ENCODE results near the gene AHSP.

The AHSP gene

DNA sequence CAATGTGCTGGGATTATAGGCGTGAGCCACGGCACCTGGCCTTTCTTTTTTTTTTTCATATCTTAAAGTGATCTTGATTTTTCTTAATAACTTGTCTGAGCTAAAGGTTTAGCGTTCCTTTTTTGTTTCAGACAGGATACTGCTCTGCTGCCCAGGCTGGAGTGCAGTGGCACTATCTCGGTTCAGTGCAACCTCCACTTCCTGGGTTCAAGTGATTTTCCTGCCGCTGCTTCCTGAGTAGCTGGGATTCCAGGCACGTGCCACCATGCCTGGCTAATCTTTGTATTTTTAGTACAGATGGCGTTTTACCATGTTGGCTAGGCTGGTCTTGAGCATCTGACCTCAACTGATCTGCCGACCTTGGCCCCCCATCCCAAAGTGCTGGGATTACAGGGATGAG, 23.5 kb upstream of the AHSP start:
- CTCF ChIA-PET = no interaction called here

DNA sequence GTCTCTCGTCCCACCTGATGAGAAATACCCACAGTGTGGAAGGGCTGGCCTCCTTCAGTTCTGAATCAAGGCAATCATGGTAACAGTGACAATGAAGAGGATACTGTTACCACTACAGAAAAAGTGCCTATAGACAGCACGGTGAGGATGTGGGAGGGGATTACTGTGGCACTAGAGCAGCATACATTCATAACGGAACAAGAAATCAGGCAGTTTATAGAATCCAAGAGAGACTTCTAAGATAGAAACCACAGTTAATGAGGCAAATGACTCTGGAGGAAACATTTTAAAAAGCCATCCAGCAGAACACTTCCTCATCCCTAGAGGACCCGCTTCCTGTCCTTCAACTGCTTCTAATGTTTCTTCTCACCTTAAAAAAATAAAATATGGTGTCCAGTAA, 22.2 kb upstream of the AHSP start:
- ChIA-PET POLR2A (no interaction called here), CTCF (no interaction called here)
- no peak for DNase-seq (ENCODE audit: extremely low spot score)
- TF ChIP-seq FOXM1 (IDR thresholded peaks at IDR 0.05; ENCODE audit: borderline replicate concordance) = no peak
- no peak for TF ChIP-seq FOXK2 (IDR thresholded peaks at IDR 0.05)
- TF ChIP-seq L3MBTL2 (conservative IDR thresholded peaks at IDR 0.05) = no peak
- TF ChIP-seq BHLHE40 (IDR thresholded peaks at IDR 0.05; ENCODE audit: borderline replicate concordance) = no peak
- TF ChIP-seq FOXA1 (IDR thresholded peaks at IDR 0.05) = no peak
- TF ChIP-seq SUZ12 (IDR thresholded peaks at IDR 0.05) = no peak
- no peak for TF ChIP-seq ARNT (IDR thresholded peaks at IDR 0.05)
- TF ChIP-seq CTBP1 (IDR thresholded peaks at IDR 0.05; ENCODE audit: borderline replicate concordance) = no peak
- no peak for TF ChIP-seq SP1 (IDR thresholded peaks at IDR 0.05)
- TF ChIP-seq TARDBP (IDR thresholded peaks at IDR 0.05) = no peak
- TF ChIP-seq HDGF (IDR thresholded peaks at IDR 0.05; ENCODE audit: borderline replicate concordance) = no peak
- no peak for TF ChIP-seq NFRKB (IDR thresholded peaks at IDR 0.05)
- no peak for TF ChIP-seq ELF4 (IDR thresholded peaks at IDR 0.05)
- TF ChIP-seq LEF1 (IDR thresholded peaks at IDR 0.05; ENCODE audit: borderline replicate concordance) = no peak
- TF ChIP-seq ZNF384 (IDR thresholded peaks at IDR 0.05) = no peak
- TF ChIP-seq, protein P1, sequence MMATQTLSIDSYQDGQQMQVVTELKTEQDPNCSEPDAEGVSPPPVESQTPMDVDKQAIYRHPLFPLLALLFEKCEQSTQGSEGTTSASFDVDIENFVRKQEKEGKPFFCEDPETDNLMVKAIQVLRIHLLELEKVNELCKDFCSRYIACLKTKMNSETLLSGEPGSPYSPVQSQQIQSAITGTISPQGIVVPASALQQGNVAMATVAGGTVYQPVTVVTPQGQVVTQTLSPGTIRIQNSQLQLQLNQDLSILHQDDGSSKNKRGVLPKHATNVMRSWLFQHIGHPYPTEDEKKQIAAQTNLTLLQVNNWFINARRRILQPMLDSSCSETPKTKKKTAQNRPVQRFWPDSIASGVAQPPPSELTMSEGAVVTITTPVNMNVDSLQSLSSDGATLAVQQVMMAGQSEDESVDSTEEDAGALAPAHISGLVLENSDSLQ (IDR thresholded peaks at IDR 0.05) = no peak

More for the DNA sequence above, 23.5 kb upstream of the AHSP start:
- TF ChIP-seq SP1 (IDR thresholded peaks at IDR 0.05) (no peak), TARDBP (IDR thresholded peaks at IDR 0.05) (no peak), NFRKB (IDR thresholded peaks at IDR 0.05) (no peak), LEF1 (IDR thresholded peaks at IDR 0.05; ENCODE audit: borderline replicate concordance) (no peak), FOXM1 (IDR thresholded peaks at IDR 0.05; ENCODE audit: borderline replicate concordance) (no peak), CTBP1 (IDR thresholded peaks at IDR 0.05; ENCODE audit: borderline replicate concordance) (no peak), ZNF384 (IDR thresholded peaks at IDR 0.05) (no peak), SUZ12 (IDR thresholded peaks at IDR 0.05) (no peak), ARNT (IDR thresholded peaks at IDR 0.05) (no peak), HDGF (IDR thresholded peaks at IDR 0.05; ENCODE audit: borderline replicate concordance) (no peak), FOXA1 (IDR thresholded peaks at IDR 0.05) (no peak), L3MBTL2 (conservative IDR thresholded peaks at IDR 0.05) (no peak), FOXK2 (IDR thresholded peaks at IDR 0.05) (no peak), BHLHE40 (IDR thresholded peaks at IDR 0.05; ENCODE audit: borderline replicate concordance) (no peak), ELF4 (IDR thresholded peaks at IDR 0.05) (no peak)
- TF ChIP-seq, protein P1 (IDR thresholded peaks at IDR 0.05) = no peak
- POLR2A ChIA-PET = no interaction called here
- no peak for DNase-seq (ENCODE audit: extremely low spot score)

DNA sequence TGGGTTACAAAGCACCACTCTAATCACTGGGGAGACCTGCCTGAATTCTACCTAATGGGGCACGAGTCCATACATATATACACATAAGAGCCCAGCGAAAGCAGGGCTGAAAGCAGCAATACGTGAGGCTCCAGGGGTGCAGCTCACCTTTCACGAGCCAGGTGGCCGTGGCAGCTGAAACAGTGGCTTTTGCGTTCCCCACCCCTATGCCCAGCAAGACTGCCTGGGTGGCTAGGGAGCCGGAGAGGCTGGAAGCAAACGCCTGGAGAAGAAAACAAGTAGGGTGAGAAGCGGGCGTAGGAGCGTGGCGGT, 20.1 kb upstream of the AHSP start:
- TF ChIP-seq, protein P1 (IDR thresholded peaks at IDR 0.05) = no peak
- no peak for TF ChIP-seq SP1 (IDR thresholded peaks at IDR 0.05)
- no peak for TF ChIP-seq L3MBTL2 (conservative IDR thresholded peaks at IDR 0.05)
- TF ChIP-seq FOXA1 (IDR thresholded peaks at IDR 0.05) = no peak
- TF ChIP-seq ARNT (IDR thresholded peaks at IDR 0.05) = no peak
- no peak for TF ChIP-seq FOXK2 (IDR thresholded peaks at IDR 0.05)
- TF ChIP-seq ELF4 (IDR thresholded peaks at IDR 0.05) = no peak
- no peak for TF ChIP-seq TARDBP (IDR thresholded peaks at IDR 0.05)
- no peak for TF ChIP-seq SUZ12 (IDR thresholded peaks at IDR 0.05)
- TF ChIP-seq NFRKB (IDR thresholded peaks at IDR 0.05) = no peak
- ChIA-PET CTCF (interaction anchor here (1.0 to 1.6 kb wide), 2 partner anchors 47 to 207 kb away, joined by 3 to 5 read pairs; no protein-coding TSS in a partner anchor), POLR2A (interaction anchor here (1.0 to 2.5 kb wide), 14 partner anchors 9 to 206 kb away, joined by 3 to 12 read pairs (median 4); partner anchors contain the start of gene ARMC5)
- no peak for DNase-seq (ENCODE audit: extremely low spot score)

DNA sequence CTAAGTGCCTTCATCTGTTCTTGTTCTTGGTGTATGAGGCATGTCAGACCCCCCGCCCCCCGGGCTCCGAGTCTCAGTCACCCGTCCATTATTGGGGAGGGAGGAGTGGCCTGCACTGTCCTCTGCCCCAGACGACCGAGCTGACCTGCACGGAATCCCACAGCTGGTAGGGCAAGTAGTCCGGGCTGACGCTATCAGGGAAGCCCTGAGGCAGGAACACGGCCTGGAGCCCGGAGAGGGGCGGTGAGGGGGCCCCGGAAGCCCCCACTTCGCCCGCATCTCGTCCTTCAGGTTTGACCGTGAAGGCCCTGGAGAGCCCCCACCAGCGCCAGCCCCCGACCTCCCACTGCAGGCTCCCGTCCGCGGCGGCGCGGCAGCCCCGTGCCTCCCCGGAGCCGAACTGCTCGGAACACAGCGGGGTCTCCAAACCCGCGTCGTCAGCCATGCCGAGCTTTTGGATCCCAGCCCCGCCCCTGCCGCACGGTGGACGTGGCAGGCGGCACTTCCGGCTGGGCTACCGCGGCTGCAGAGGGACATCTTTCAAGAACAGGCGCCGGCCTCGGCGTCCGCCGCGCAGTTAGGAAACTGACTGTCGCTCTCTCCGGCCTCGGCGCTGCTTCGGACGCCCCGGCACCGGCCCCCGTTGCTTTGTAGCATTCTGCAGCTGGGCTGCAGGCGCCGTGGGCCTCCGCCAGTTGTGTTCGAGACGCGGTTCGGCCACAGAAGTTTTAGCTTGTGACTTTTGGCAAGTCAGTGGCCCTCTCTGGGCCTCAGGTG, 19.6 kb upstream of the AHSP start, which contains the start of gene RUSF1:
RUSF1 (minus strand) TSS at position 463 of the 777 bp plus-strand sequence; CDS start at position 445, 18 bp downstream.
- peak; percentile 12; the same call in 1 of the 2 replicates for TF ChIP-seq FOXM1 (IDR thresholded peaks at IDR 0.05; ENCODE audit: borderline replicate concordance)
- no peak for TF ChIP-seq HDGF (IDR thresholded peaks at IDR 0.05; ENCODE audit: borderline replicate concordance)
- peak; percentile 64 for TF ChIP-seq L3MBTL2 (conservative IDR thresholded peaks at IDR 0.05)
- peak; percentile 68 for TF ChIP-seq ELF4 (IDR thresholded peaks at IDR 0.05)
- TF ChIP-seq, protein P1 (IDR thresholded peaks at IDR 0.05) = no peak
- no peak for TF ChIP-seq SUZ12 (IDR thresholded peaks at IDR 0.05)
- ChIA-PET CTCF (interaction anchor here (1.6 kb wide), 1 partner anchor 47 kb away, joined by 5 read pairs; no protein-coding TSS in a partner anchor), POLR2A (interaction anchor here (0.7 to 2.5 kb wide), 17 partner anchors 10 to 422 kb away, joined by 3 to 12 read pairs (median 3); partner anchors contain the start of gene ARMC5)
- peak; percentile 87 for DNase-seq (ENCODE audit: extremely low spot score)

DNA sequence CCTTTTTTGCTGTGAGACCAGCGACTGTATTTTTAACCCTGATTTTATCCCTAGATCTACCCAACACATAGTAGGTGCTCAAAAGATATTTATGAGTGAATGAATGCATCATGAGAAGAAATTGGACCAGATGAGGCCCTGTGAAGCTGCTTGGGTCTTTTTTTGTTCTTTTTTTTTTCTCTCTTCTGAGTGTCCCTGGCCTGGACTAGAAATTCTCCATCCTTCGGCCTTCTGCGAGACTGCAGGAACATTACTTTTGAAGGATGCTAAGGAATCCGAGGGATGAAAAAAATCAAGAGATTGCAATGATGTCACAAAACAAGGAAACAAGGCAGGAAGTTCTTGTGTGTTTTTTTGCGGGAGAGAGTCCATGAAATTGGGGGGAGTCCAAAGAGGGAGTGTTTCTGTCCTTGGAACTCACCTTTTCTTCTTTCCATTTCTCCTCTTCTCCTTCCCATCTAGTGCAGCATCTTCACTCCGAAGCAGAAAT, 18.9 kb upstream of the AHSP start:
- ChIA-PET CTCF (interaction anchor here (1.6 kb wide), 1 partner anchor 48 kb away, joined by 5 read pairs; no protein-coding TSS in a partner anchor), POLR2A (interaction anchor here (0.7 to 2.5 kb wide), 17 partner anchors 10 to 423 kb away, joined by 3 to 12 read pairs (median 3); partner anchors contain the start of gene ARMC5)
- no peak for DNase-seq (ENCODE audit: extremely low spot score)
- no peak for TF ChIP-seq L3MBTL2 (conservative IDR thresholded peaks at IDR 0.05)
- TF ChIP-seq SUZ12 (IDR thresholded peaks at IDR 0.05) = no peak
